ENCODE measurements around the gene KRT23. TPM values are rescaled to one million over a fixed set of nuclear protein-coding genes. Genes with fewer than 3 reads are reported as not detected.

The KRT23 gene
- polyA plus RNA-seq, 1 donor from 2014 or later: 0.37 TPM

GRCh38 chr17:40906613-40907012 is 30.8 kb downstream of the KRT23 start:
- TF ChIP-seq TAF1 (IDR thresholded peaks at IDR 0.05; ENCODE audit: low read depth) (no peak), EZH2 (IDR thresholded peaks at IDR 0.05; ENCODE audit: borderline replicate concordance, insufficient read depth, low read length, poor library complexity, severe bottlenecking) (no peak), MXI1 (conservative IDR thresholded peaks at IDR 0.05; ENCODE audit: poor library complexity, severe bottlenecking) (no peak), POLR2AphosphoS5 (IDR thresholded peaks at IDR 0.05) (no peak), EP300 (conservative IDR thresholded peaks at IDR 0.05; ENCODE audit: poor library complexity, severe bottlenecking) (no peak), RAD21 (conservative IDR thresholded peaks at IDR 0.05) (no peak), SMC3 (conservative IDR thresholded peaks at IDR 0.05; ENCODE audit: poor library complexity) (no peak), CTCF (IDR thresholded peaks at IDR 0.05; ENCODE audit: poor library complexity, severe bottlenecking) (no peak)
- TF ChIP-seq, protein P1, sequence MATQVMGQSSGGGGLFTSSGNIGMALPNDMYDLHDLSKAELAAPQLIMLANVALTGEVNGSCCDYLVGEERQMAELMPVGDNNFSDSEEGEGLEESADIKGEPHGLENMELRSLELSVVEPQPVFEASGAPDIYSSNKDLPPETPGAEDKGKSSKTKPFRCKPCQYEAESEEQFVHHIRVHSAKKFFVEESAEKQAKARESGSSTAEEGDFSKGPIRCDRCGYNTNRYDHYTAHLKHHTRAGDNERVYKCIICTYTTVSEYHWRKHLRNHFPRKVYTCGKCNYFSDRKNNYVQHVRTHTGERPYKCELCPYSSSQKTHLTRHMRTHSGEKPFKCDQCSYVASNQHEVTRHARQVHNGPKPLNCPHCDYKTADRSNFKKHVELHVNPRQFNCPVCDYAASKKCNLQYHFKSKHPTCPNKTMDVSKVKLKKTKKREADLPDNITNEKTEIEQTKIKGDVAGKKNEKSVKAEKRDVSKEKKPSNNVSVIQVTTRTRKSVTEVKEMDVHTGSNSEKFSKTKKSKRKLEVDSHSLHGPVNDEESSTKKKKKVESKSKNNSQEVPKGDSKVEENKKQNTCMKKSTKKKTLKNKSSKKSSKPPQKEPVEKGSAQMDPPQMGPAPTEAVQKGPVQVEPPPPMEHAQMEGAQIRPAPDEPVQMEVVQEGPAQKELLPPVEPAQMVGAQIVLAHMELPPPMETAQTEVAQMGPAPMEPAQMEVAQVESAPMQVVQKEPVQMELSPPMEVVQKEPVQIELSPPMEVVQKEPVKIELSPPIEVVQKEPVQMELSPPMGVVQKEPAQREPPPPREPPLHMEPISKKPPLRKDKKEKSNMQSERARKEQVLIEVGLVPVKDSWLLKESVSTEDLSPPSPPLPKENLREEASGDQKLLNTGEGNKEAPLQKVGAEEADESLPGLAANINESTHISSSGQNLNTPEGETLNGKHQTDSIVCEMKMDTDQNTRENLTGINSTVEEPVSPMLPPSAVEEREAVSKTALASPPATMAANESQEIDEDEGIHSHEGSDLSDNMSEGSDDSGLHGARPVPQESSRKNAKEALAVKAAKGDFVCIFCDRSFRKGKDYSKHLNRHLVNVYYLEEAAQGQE (IDR thresholded peaks at IDR 0.05; ENCODE audit: borderline replicate concordance): no peak
- Histone ChIP-seq H3K4me2 (ENCODE audit: low read length) (no peak overlapping the region), H3K9me3 (ENCODE audit: low read length) (no peaks in the 10 kb centered on the region), H3K4me3 (ENCODE audit: low read length) (no peak overlapping the region), H3K36me3 (ENCODE audit: insufficient read depth, low read length) (no peaks in the 10 kb centered on the region), H2AFZ (ENCODE audit: low read depth, low read length) (no peak overlapping the region), H3K9ac (ENCODE audit: low read length) (no peak overlapping the region), H4K20me1 (ENCODE audit: insufficient read depth) (no peaks in the 10 kb centered on the region), H3F3A (ENCODE audit: insufficient read depth, low read length, poor library complexity, severe bottlenecking) (no peaks in the 10 kb centered on the region), H3K9me2 (ENCODE audit: insufficient read depth, low read length) (no peaks in the 10 kb centered on the region), H3K27me3 (ENCODE audit: insufficient read depth, low read depth, low read length) (no peaks in the 10 kb centered on the region), H3K27ac (ENCODE audit: low read length) (no peak overlapping the region), H3K79me2 (replicated peaks; ENCODE audit: insufficient read depth, low read length) (no peaks in the 10 kb centered on the region)

DNA sequence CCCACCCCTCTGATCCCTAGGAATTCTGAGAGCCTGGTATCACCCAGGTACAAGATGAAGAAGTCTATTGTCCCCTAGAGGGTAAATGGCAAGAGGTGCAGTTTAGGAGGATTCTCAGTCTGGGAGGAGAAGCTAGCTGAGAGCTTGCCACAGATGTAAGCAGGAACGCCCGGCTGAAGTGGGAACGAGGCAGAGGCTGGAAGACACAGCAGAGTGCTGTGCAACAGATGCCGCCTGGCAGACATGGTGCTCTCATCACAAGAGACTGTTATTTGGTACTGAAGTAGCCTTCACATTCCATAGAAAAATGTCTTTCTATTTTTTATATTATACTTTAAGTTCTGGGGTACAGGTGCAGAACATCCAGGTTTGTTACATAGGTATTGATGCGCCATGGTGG is 32.1 kb downstream of the KRT23 start:
- Histone ChIP-seq H3K4me3 (ENCODE audit: low read length) (no peak overlapping the region), H3K9me3 (ENCODE audit: low read length) (no peaks in the 10 kb centered on the region), H3K36me3 (ENCODE audit: insufficient read depth, low read length) (no peaks in the 10 kb centered on the region), H3K79me2 (replicated peaks; ENCODE audit: insufficient read depth, low read length) (no peaks in the 10 kb centered on the region), H3K4me2 (ENCODE audit: low read length) (no peak overlapping the region), H2AFZ (ENCODE audit: low read depth, low read length) (no peak overlapping the region), H4K20me1 (ENCODE audit: insufficient read depth) (no peaks in the 10 kb centered on the region), H3K27me3 (ENCODE audit: insufficient read depth, low read depth, low read length) (no peaks in the 10 kb centered on the region), H3K27ac (ENCODE audit: low read length) (no peak overlapping the region), H3K9me2 (ENCODE audit: insufficient read depth, low read length) (no peaks in the 10 kb centered on the region), H3K9ac (ENCODE audit: low read length) (no peak overlapping the region), H3F3A (ENCODE audit: insufficient read depth, low read length, poor library complexity, severe bottlenecking) (no peaks in the 10 kb centered on the region)
- TF ChIP-seq SMC3 (conservative IDR thresholded peaks at IDR 0.05; ENCODE audit: poor library complexity): no peak
- TF ChIP-seq, protein P1 (IDR thresholded peaks at IDR 0.05; ENCODE audit: borderline replicate concordance): no peak
- TF ChIP-seq MXI1 (conservative IDR thresholded peaks at IDR 0.05; ENCODE audit: poor library complexity, severe bottlenecking): no peak
- TF ChIP-seq EZH2 (IDR thresholded peaks at IDR 0.05; ENCODE audit: borderline replicate concordance, insufficient read depth, low read length, poor library complexity, severe bottlenecking): no peak
- TF ChIP-seq TAF1 (IDR thresholded peaks at IDR 0.05; ENCODE audit: low read depth): no peak
- TF ChIP-seq CTCF (IDR thresholded peaks at IDR 0.05; ENCODE audit: poor library complexity, severe bottlenecking): no peak
- no peak for TF ChIP-seq EP300 (conservative IDR thresholded peaks at IDR 0.05; ENCODE audit: poor library complexity, severe bottlenecking)
- no peak for TF ChIP-seq RAD21 (conservative IDR thresholded peaks at IDR 0.05)
- TF ChIP-seq POLR2AphosphoS5 (IDR thresholded peaks at IDR 0.05): no peak

Data from neural cell (in vitro differentiated cells).